Measurements from ENCODE around the gene CSNK1E.

- TF ChIP-seq, protein P1, sequence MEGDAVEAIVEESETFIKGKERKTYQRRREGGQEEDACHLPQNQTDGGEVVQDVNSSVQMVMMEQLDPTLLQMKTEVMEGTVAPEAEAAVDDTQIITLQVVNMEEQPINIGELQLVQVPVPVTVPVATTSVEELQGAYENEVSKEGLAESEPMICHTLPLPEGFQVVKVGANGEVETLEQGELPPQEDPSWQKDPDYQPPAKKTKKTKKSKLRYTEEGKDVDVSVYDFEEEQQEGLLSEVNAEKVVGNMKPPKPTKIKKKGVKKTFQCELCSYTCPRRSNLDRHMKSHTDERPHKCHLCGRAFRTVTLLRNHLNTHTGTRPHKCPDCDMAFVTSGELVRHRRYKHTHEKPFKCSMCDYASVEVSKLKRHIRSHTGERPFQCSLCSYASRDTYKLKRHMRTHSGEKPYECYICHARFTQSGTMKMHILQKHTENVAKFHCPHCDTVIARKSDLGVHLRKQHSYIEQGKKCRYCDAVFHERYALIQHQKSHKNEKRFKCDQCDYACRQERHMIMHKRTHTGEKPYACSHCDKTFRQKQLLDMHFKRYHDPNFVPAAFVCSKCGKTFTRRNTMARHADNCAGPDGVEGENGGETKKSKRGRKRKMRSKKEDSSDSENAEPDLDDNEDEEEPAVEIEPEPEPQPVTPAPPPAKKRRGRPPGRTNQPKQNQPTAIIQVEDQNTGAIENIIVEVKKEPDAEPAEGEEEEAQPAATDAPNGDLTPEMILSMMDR (IDR thresholded peaks at IDR 0.05), result no peak
- TF ChIP-seq POLR2A (IDR thresholded peaks at IDR 0.05), result no peak
Observed at GRCh38 chr22:38246692-38247091, 70.5 kb downstream of the CSNK1E start.
